ENCODE results near the gene CPNE2.
A peak's percentile ranks its signal among the peaks of the same experiment; 100 is the strongest.
"Not testable (repeated sequence)": the region's sequence is repeated elsewhere in the genome, so short reads cannot be mapped to it uniquely, and the experiment has no call there.

Gene CPNE2

GRCh38 chr16:57179215-57179828 is 86.9 kb downstream of the CPNE2 start:
- DNase-seq, result no peak

DNA sequence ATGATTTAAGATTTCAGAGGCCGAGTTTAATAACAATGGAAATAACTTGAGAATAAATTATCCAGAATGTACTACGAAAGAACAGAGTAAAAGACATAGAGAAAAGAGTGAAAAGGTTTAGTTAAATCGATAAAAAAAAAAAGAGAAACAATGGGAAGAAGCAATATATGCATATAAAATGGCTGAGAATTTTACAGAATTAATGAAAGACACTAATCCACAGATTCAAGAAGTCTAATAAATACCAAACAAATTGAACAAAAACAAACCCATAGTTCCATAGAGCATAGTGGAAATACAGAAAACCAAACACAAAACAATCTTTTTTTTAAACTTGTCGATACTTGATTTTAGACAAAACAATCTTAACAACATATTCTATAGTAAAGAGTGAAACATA is 91.7 kb downstream of the CPNE2 start:
- DNase-seq, result no peak

DNA sequence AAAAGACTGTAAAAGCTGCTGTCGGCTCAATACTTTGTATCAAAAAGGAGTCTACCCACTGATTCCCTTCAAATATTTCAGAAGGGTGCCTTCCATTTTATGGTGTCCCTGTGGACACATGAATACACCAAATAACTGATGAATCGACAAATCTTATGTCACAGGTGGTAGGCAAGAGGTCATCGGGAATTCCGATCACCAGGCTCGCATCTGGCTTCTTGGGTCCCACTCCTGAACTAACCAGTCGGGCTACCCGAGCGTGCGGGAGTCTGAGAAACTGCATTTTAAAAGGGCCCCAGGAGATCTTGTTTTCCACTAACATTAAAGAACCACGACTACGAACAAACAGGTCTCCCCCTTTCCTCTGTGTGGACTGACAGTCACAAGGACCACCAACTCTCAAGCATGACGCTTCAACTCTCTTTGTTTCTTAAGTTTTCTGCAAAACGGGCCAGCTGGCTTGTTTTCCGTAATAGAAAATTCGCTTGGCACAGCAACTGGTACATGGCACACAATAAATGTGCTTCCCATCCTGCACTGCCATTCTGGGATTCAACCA is 92.6 kb downstream of the CPNE2 start:
- DNase-seq, result no peak

DNA sequence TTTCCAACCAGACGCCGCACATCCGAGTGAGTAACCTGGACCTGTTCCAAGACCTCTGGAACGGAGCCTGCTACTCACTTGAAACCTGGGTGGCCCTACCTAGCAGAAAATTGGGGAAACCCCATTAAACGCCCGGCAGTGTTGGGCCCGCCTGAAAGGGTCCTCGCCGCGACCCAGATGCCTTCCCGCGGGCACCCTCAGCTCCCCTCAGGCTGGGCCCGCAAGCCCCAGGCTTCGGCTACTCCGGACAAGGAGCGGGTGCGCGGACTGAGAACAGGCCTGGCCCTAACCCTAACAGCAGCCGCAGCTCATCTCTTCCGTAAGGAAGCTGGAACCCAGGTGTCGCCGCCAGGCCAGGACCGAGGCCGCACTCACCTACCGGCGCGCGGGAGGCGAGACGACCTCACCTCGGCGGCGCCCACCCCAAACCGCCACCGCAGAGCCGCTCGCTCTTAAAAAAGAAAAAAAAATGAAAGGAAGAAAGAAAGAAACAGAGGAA is 93.1 kb downstream of the CPNE2 start:
- DNase-seq, result no peak

GRCh38 chr16:57185945-57186871 is 93.8 kb downstream of the CPNE2 start, which contains the start of the genes PSME3IP1 and RSPRY1:
Gene PSME3IP1 (minus strand): TSS chr16:57186039. CDS start chr16:57173854, 12,185 bp downstream.
Gene RSPRY1 (plus strand): TSS chr16:57186329. CDS start chr16:57204659, 18,330 bp downstream.
- DNase-seq, result peak; percentile 98

DNA sequence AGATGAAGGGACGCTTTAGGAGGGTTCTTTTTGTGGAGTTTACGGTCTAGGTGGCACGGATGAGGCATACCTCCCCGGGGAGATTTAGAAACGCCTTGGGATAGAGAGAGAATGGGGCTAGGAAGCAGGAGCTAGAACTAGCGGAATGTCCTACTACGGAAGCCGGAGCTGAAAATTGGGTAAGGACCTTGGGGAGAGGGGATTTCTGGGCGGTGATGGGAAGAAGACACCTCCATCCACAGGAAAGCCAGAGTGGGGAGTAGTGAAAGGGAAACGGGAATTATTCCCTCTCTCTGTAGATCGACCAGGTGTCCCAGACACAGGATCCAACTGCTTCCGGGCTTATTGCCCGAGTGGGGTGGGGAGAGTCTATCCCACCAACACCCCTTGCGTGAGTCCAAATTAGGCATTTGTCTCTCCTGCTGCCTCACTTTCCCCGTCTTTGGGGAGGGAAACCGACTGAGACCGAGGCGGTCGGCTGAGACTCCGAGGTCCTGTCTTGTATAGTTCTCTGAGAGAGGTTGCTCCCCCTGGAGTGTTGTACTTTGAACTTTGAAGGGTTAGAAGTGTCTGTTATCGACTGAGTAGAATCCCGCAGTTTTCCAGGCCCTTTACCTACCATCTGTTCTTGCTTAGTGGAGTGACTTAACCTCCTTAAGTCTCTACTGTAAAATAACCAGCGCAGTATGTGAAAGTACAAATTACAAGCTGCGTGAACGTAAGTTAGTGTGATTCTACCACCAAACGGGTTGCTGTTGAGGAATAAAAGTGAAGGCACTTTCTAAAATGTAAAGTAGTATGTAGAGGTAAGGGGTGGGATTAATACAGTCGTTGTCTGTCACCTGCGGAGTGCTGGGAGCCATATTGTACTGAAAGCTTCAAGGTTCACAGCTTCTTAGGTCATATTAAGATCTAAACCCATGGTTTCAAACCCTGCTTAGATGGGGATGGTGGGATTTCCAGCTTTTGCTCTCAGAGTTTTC is 94.8 kb downstream of the CPNE2 start:
- no peak for DNase-seq

DNA sequence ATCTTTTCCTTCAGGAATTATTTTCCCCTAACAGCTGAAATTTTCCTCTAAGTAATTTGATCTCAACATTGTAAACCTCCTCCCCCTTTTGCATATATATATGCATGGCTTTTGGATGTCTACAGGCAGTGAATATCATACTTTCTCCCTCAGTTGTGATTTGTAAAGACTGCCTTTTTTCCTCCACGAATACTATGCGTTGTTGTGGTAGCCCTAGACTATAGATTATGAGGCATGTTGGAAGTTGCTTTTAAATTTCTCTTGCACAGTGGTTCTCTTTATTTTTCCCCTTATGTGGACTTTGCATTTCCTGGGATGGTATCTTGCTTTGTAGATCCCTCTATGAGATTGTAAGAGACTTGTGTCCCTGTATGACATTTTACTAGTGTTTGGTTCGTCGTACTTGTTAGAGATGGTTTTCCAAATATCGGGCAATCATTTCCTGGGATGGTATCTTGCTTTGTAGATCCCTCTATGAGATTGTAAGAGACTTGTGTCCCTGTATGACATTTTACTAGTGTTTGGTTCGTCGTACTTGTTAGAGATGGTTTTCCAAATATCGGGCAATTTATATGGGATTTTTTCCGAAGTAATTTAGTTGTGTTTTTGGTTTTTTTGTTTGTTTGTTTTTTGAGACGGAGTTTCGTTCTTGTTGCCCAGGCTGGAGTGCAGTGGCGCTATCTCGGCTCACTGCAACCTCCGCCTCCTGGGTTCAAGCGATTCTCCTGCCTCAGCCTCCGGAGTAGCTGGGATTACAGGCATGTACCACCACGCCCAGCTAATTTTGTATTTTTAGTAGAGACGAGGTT is 95.7 kb downstream of the CPNE2 start:
- DNase-seq, result not testable (repeated sequence)

- DNase-seq, result no peak
Observed at GRCh38 chr16:57188711-57189002, 96.3 kb downstream of the CPNE2 start.

- not testable (repeated sequence) for DNase-seq
Observed at GRCh38 chr16:57189527-57189926, 97.1 kb downstream of the CPNE2 start.

- no peak for DNase-seq
Observed at GRCh38 chr16:57190136-57190535, 97.8 kb downstream of the CPNE2 start.

DNA sequence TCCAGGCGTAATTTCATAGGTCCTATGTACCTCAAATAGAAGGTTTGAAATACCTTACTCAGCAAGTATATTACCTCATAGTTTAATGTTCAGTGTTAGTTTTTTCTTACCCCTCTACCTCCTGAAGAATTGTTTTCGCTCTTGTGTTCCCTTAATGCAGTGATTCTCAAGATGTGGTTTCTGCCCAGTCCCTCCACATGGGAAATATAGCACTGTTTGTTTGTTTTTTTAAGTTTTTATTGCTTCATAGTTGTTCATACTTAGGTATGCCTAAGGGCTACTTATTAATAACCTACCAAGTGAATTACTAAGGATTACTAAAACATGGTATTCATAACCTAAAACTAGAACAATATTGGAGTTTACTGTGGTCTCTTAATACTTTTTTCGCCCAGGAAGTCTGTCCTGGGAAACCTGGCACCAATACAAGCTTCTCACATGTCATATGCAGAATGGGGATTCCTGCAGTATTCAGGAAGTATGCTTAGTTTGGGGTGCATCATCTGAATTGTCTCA is 98.7 kb downstream of the CPNE2 start:
- DNase-seq, result no peak

GRCh38 chr16:57192146-57192545 is 99.8 kb downstream of the CPNE2 start:
- no peak for DNase-seq

- no peak for DNase-seq
Observed at GRCh38 chr16:57192720-57193486, 100.5 kb downstream of the CPNE2 start.

GRCh38 chr16:57194512-57194911 is 102.1 kb downstream of the CPNE2 start:
- DNase-seq, result no peak

DNA sequence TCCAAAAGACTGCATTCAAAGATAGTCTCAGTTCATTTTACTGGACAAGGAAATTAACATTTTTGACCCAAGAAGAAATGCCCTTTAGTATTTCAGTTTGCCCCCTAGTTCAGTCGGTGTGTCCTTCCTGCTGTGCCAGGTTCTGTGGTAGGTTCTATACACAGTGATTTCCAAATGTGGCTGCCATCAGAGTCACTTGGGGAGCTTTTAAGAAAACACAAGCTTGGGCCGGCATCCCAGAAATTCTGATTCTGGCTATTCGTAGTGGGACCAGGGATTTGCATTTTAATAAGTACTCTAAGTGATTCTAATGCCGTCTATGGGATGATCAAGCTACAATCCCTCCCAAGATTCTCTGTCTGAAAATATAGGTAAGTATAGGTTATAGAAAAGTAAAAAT is 103.9 kb downstream of the CPNE2 start:
- DNase-seq, result no peak

- no peak for DNase-seq
Observed at GRCh38 chr16:57196753-57197152, 104.4 kb downstream of the CPNE2 start.
